HCT116 (cell line): Measurements from ENCODE around the gene LEFTY2.

Experiments
- CTCF ChIP-seq, 3 experiments: fragments of 200-600 bp in 1 of 3; sonication (generic) in 1 of 3; IDR thresholded peaks in 2 of 3; conservative IDR thresholded peaks in 1 of 3; 2 replicates each; pipeline ENCODE4 v1.5.1; 2012 to 2017; ENCODE audit warnings: low read depth in 2 of 3, low read length in 2 of 3, antibody characterized with exemption in 1 of 3, borderline replicate concordance in 1 of 3, control low read depth in 1 of 3, mild to moderate bottlenecking in 1 of 3, mixed read lengths in 1 of 3, mixed run types in 1 of 3, moderate library complexity in 1 of 3; ENCODE audit not compliant: insufficient read depth in 1 of 3
- JUND ChIP-seq: IDR thresholded peaks from 2 replicates; pipeline ENCODE4 v1.6.1; 2012
- POLR2A ChIP-seq: IDR thresholded peaks from 2 replicates; pipeline ENCODE4 v1.7.0; 2011; ENCODE audit warnings: borderline replicate concordance; ENCODE audit not compliant: insufficient read depth, insufficient read length; ENCODE audit errors: extremely low read depth
- SIN3A ChIP-seq: IDR thresholded peaks from 2 replicates; pipeline ENCODE4 v1.6.1; 2012; ENCODE audit warnings: low read depth

- TF ChIP-seq JUND (no peak), POLR2A (no peak), CTCF (IDR thresholded peaks at IDR 0.05 in 2 of 3, conservative IDR thresholded peaks at IDR 0.05 in 1 of 3; ENCODE audit: borderline replicate concordance in 1 of 3, insufficient read depth in 1 of 3, low read depth in 2 of 3, low read length in 2 of 3) (no peak), SIN3A (no peak)
These were observed 2.6 kb upstream of the LEFTY2 start for GRCh38 chr1:225943582-225943981.
